ENCODE results near the gene CCNF. TPM values are rescaled to one million over a fixed set of nuclear protein-coding genes. Genes with fewer than 3 reads are reported as not detected.

The CCNF gene
- total RNA-seq, 1 donor from 2014 or later: 36.0 TPM

GRCh38 chr16:2472488-2472864 is 43.2 kb downstream of the CCNF start:
- peaks cover 20% of the 10 kb centered on the region for H3K4me1 Mint-ChIP-seq (ENCODE audit: unreplicated experiment)
- H3K4me3 Mint-ChIP-seq: peak overlapping the region; percentile 86
- H3K9me3 Mint-ChIP-seq: no peaks in the 10 kb centered on the region
- no peak overlapping the region for H3K27ac Mint-ChIP-seq
- peaks cover 9% of the 10 kb centered on the region for H3K27me3 Mint-ChIP-seq
- TF ChIP-seq, protein P1, sequence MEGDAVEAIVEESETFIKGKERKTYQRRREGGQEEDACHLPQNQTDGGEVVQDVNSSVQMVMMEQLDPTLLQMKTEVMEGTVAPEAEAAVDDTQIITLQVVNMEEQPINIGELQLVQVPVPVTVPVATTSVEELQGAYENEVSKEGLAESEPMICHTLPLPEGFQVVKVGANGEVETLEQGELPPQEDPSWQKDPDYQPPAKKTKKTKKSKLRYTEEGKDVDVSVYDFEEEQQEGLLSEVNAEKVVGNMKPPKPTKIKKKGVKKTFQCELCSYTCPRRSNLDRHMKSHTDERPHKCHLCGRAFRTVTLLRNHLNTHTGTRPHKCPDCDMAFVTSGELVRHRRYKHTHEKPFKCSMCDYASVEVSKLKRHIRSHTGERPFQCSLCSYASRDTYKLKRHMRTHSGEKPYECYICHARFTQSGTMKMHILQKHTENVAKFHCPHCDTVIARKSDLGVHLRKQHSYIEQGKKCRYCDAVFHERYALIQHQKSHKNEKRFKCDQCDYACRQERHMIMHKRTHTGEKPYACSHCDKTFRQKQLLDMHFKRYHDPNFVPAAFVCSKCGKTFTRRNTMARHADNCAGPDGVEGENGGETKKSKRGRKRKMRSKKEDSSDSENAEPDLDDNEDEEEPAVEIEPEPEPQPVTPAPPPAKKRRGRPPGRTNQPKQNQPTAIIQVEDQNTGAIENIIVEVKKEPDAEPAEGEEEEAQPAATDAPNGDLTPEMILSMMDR (conservative IDR thresholded peaks at IDR 0.05): no peak
- peaks cover under 1% of the 10 kb centered on the region for H3K36me3 Mint-ChIP-seq
- DNase-seq (ENCODE audit: extremely low spot score, unreplicated experiment): no peak

DNA sequence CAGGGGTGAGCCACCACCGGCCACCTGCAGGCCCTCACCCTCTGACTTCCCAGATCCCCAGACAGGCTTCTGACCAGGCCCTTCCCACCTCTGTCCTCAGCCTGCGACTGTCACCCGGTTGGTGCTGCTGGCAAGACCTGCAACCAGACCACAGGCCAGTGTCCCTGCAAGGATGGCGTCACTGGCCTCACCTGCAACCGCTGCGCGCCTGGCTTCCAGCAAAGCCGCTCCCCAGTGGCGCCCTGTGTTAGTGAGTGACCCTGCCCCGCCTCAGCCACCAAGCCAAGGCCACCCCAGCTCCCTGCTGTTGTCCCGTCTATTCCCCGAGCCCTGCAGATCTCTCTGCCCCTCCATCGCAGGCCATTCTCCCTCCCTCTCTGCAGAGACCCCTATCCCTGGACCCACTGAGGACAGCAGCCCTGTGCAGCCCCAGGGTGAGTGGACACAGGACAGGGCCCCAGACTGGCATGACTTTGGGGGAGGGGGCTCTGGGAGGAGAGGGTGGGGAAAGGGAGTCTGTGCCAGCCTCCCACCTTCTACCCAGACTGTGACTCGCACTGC is 43.7 kb downstream of the CCNF start:
- DNase-seq (ENCODE audit: extremely low spot score, unreplicated experiment): no peak
- peaks cover 9% of the 10 kb centered on the region for H3K27me3 Mint-ChIP-seq
- no peak overlapping the region for H3K27ac Mint-ChIP-seq
- TF ChIP-seq, protein P1 (conservative IDR thresholded peaks at IDR 0.05): no peak
- no peaks in the 10 kb centered on the region for H3K9me3 Mint-ChIP-seq
- peak overlapping the region; percentile 86 for H3K4me3 Mint-ChIP-seq
- peaks cover 25% of the 10 kb centered on the region for H3K4me1 Mint-ChIP-seq (ENCODE audit: unreplicated experiment)
- peaks cover 4% of the 10 kb centered on the region for H3K36me3 Mint-ChIP-seq

- peaks cover 4% of the 10 kb centered on the region for H3K36me3 Mint-ChIP-seq
- peaks cover 27% of the 10 kb centered on the region for H3K4me1 Mint-ChIP-seq (ENCODE audit: unreplicated experiment)
- H3K27ac Mint-ChIP-seq: no peak overlapping the region
- H3K27me3 Mint-ChIP-seq: peaks cover 9% of the 10 kb centered on the region
- no peak for DNase-seq (ENCODE audit: extremely low spot score, unreplicated experiment)
- TF ChIP-seq, protein P1 (conservative IDR thresholded peaks at IDR 0.05): no peak
- peak overlapping the region; percentile 86 for H3K4me3 Mint-ChIP-seq
- H3K9me3 Mint-ChIP-seq: no peaks in the 10 kb centered on the region
Measured at GRCh38 chr16:2473446-2473926, 44.2 kb downstream of the CCNF start.

DNA sequence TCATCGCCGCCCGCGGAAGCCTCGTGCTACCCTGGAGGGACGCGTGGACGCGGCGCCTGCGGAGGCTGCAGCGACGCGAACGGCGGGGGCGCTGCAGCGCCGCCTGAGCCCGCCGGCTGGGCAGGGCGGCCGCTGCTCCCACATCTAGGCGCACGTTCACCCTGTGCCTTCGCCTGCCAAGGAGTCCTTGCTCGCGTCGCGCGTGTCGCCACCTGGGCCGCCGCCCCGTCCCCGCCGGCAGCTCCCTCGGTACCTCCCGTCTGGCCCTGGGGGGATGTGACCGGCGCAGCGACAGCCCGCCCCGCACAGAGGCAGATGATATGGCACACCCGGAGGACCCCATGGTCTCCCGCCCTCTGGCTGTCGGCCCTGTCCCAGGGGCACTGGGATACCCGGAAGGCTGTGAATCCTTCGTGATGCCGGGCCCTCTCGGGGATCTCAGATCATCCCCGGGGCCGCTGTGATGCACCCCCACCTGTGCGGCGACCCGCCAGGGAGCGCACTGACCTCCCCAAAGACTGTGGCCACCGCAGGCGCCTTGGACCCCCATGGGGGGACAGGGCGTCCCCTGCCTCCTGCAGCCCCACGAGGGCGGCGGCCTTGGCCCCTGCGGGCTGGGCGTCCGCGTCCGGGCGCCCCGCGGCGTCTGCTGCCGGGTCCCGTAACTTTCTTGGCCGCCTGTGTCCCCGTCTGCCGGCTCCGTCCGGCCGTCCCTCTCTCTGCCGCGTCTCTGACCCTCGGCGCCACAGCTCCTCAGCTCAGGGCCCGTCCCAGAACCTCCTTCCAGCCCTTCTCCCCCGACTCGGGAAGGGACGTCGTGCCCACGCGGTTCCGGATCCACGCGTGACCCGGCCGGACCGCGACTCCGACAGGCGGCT is 45.0 kb downstream of the CCNF start:
- H3K27me3 Mint-ChIP-seq: peaks cover 9% of the 10 kb centered on the region
- peaks cover 27% of the 10 kb centered on the region for H3K4me1 Mint-ChIP-seq (ENCODE audit: unreplicated experiment)
- no peaks in the 10 kb centered on the region for H3K9me3 Mint-ChIP-seq
- peak overlapping the region; percentile 80 for H3K4me3 Mint-ChIP-seq
- peaks cover 4% of the 10 kb centered on the region for H3K36me3 Mint-ChIP-seq
- no peak overlapping the region for H3K27ac Mint-ChIP-seq
- TF ChIP-seq, protein P1 (conservative IDR thresholded peaks at IDR 0.05): peak; percentile 51
- no peak for DNase-seq (ENCODE audit: extremely low spot score, unreplicated experiment)

- H3K27ac Mint-ChIP-seq: peak within 1 kb of the TSS; percentile 67
- peaks cover 4% of the 10 kb centered on the region for H3K27me3 Mint-ChIP-seq
- H3K9me3 Mint-ChIP-seq: no peaks in the 10 kb centered on the region
- DNase-seq (ENCODE audit: extremely low spot score, unreplicated experiment): peak; percentile 91
- TF ChIP-seq, protein P1 (conservative IDR thresholded peaks at IDR 0.05): no peak
- peaks cover 4% of the 10 kb centered on the region for H3K36me3 Mint-ChIP-seq
- H3K4me1 Mint-ChIP-seq (ENCODE audit: unreplicated experiment): peaks cover 24% of the 10 kb centered on the region
- peak within 1 kb of the TSS; percentile 82 for H3K4me3 Mint-ChIP-seq
Measured at GRCh38 chr16:2474877-2475412, 45.7 kb downstream of the CCNF start, which contains the start of gene TBC1D24. TSS of gene TBC1D24 (plus strand) at chr16:2475127. CDS start at chr16:2496149, 21,022 bp downstream.
